HepG2 (cell line): ENCODE data around the gene LCAT. TPM values are rescaled to one million over a fixed set of nuclear protein-coding genes. Genes with fewer than 3 reads are reported as not detected.
A peak's percentile ranks its signal among the peaks of the same experiment; 100 is the strongest.

ENCODE experiments used
- FOXK1 ChIP-seq: sonication (generic); formaldehyde crosslinking; IDR thresholded peaks from 2 replicates; pipeline ENCODE4 v1.4.0; 2020; ENCODE audit warnings: low read depth, missing genetic modification reagents, borderline replicate concordance
- GLI4 ChIP-seq: sonication (generic); formaldehyde crosslinking; IDR thresholded peaks from 2 replicates; pipeline ENCODE4 v1.5.1; 2020; ENCODE audit warnings: missing genetic modification reagents, mild to moderate bottlenecking, moderate library complexity, borderline replicate concordance
- HNRNPK ChIP-seq: fragments of 200-400 bp; formaldehyde crosslinking; IDR thresholded peaks from 2 replicates; pipeline ENCODE4 v1.6.1; 2018; ENCODE audit warnings: low read length, low read depth, moderate library complexity, mild to moderate bottlenecking; ENCODE audit not compliant: poor library complexity, severe bottlenecking
- IRX3 ChIP-seq: sonication (generic); formaldehyde crosslinking; IDR thresholded peaks from 2 replicates; pipeline ENCODE4 v1.8.1; 2023; ENCODE audit warnings: mild to moderate bottlenecking, low read depth, missing genetic modification reagents, borderline replicate concordance
- JUN ChIP-seq: sonication (generic); formaldehyde crosslinking; IDR thresholded peaks from 2 replicates; pipeline ENCODE4 v1.4.0; 2020; ENCODE audit warnings: mild to moderate bottlenecking, missing genetic modification reagents
- KLF6 ChIP-seq: IDR thresholded peaks from 2 replicates; pipeline ENCODE4 v1.8.0; 2016; ENCODE audit warnings: missing biosample characterization, missing genetic modification reagents
- MAFF ChIP-seq: IDR thresholded peaks from 2 replicates; pipeline ENCODE4 v1.6.1; 2011; ENCODE audit warnings: low read depth, low read length, improper control_type of control experiment
- PHB2 ChIP-seq: fragments of 450-650 bp; IDR thresholded peaks from 2 replicates; pipeline ENCODE4 v1.6.1; 2018; ENCODE audit not compliant: partially characterized antibody
- PHF21A ChIP-seq: sonication (generic); formaldehyde crosslinking; IDR thresholded peaks from 2 replicates; pipeline ENCODE4 v1.5.0; 2020; ENCODE audit warnings: mild to moderate bottlenecking, missing genetic modification reagents
- SIN3A ChIP-seq: IDR thresholded peaks from 2 replicates; pipeline ENCODE4 v1.6.1; 2011; ENCODE audit warnings: low read depth, mild to moderate bottlenecking, control low read depth, low read length, borderline replicate concordance
- SKI ChIP-seq: fragments of 450-650 bp; IDR thresholded peaks from one replicate; pipeline ENCODE4 v1.6.1; 2018; ENCODE audit warnings: mild to moderate bottlenecking; ENCODE audit not compliant: partially characterized antibody
- SOX13 ChIP-seq, 3 experiments: fragments of 450-650 bp in 1 of 3; sonication (generic) in 1 of 3; formaldehyde crosslinking in 1 of 3; IDR thresholded peaks in 2 of 3; conservative IDR thresholded peaks in 1 of 3; 2 replicates each; pipeline versions ENCODE4 v1.5.0 to v1.6.1; 2016 to 2020; ENCODE audit warnings: antibody characterized with exemption in 1 of 3, mild to moderate bottlenecking in 1 of 3, missing compliant biosample characterization in 1 of 3, missing genetic modification reagents in 1 of 3, moderate library complexity in 1 of 3
- TBX2 ChIP-seq: sonication (generic); formaldehyde crosslinking; IDR thresholded peaks from 2 replicates; pipeline ENCODE4 v1.5.0; 2020; ENCODE audit warnings: missing genetic modification reagents, mild to moderate bottlenecking, borderline replicate concordance
- ZBED4 ChIP-seq: sonication (generic); formaldehyde crosslinking; IDR thresholded peaks from 2 replicates; pipeline ENCODE4 v1.4.0; 2020; ENCODE audit warnings: missing genetic modification reagents, borderline replicate concordance
- ZBTB25 ChIP-seq: IDR thresholded peaks from 2 replicates; pipeline ENCODE4 v1.6.1; 2018; ENCODE audit warnings: missing genetic modification reagents
- ZFP91 ChIP-seq: sonication (generic); formaldehyde crosslinking; IDR thresholded peaks from 2 replicates; pipeline ENCODE4 v1.9.0; 2022; ENCODE audit warnings: missing genetic modification reagents, mild to moderate bottlenecking, borderline replicate concordance
- ZHX1 ChIP-seq: sonication (generic); formaldehyde crosslinking; IDR thresholded peaks from 2 replicates; pipeline ENCODE4 v1.8.1; 2022; ENCODE audit warnings: low read depth, mild to moderate bottlenecking, missing genetic modification reagents
- ZNF720 ChIP-seq: sonication (generic); formaldehyde crosslinking; IDR thresholded peaks from 2 replicates; pipeline ENCODE4 v1.4.0; 2020; ENCODE audit warnings: missing genetic modification reagents
- ZNF891 ChIP-seq: sonication (generic); formaldehyde crosslinking; IDR thresholded peaks from 2 replicates; pipeline ENCODE4 v1.5.0; 2020; ENCODE audit warnings: mild to moderate bottlenecking, missing genetic modification reagents
- polyA plus RNA-seq, 8 experiments: library from polyadenylated mRNA; depleted of rRNA in 3 of 8; stranded (reverse) in 7 of 8; unstranded in 1 of 8; fragments of >200 nt; fragmentation: Illumina TruSeq in 4 of 8; extraction: Trizol in 4 of 8; gene quantifications; 2 replicates each; pipeline versions ENCODE4 v1.2.1 to v1.2.3, GENCODE V29; 2011 to 2016; ENCODE audit warnings: low read depth in 4 of 8, missing spikeins in 1 of 8, mixed read lengths in 1 of 8; ENCODE audit not compliant: insufficient read depth in 1 of 8
- total RNA-seq, 5 experiments: library from RNA; depleted of rRNA; stranded (reverse); fragments of >200 nt; fragmentation: Illumina TruSeq; extraction: Trizol; gene quantifications; 2 replicates each; pipeline ENCODE4 v1.2.3, GENCODE V29; 2016; ENCODE audit warnings: low read depth in 1 of 5

The LCAT gene
- total and polyA plus RNA-seq, 2 of the 13 experiments (the other 11 are each of a cell fraction or from before 2014, with no cell fraction given) = 36.1 to 38.9 TPM

- no peak for TF ChIP-seq ZFP91
- TF ChIP-seq ZNF720 (CRISPR knock-in tag) = no peak
- TF ChIP-seq FOXK1 (CRISPR knock-in tag) = no peak
- no peak for TF ChIP-seq ZHX1 (CRISPR knock-in tag)
- no peak for TF ChIP-seq SOX13 (IDR thresholded peaks at IDR 0.05)
- no peak for TF ChIP-seq SOX13 (CRISPR knock-in tag; conservative IDR thresholded peaks at IDR 0.05 in 1 of 2, IDR thresholded peaks at IDR 0.05 in 1 of 2)
- TF ChIP-seq JUN (CRISPR knock-in tag) = no peak
- no peak for TF ChIP-seq PHF21A (CRISPR knock-in tag)
- TF ChIP-seq KLF6 (CRISPR knock-in tag) = no peak
- TF ChIP-seq ZBTB25 (CRISPR knock-in tag) = no peak
- TF ChIP-seq ZBED4 (CRISPR knock-in tag) = no peak
- TF ChIP-seq GLI4 = no peak
- TF ChIP-seq ZNF891 (CRISPR knock-in tag) = no peak
- no peak for TF ChIP-seq IRX3 (CRISPR knock-in tag)
- TF ChIP-seq SKI = no peak
- no peak for TF ChIP-seq SIN3A
- TF ChIP-seq MAFF = no peak
- no peak for TF ChIP-seq PHB2
- peak; percentile 58; the same call in 1 of the 2 replicates for TF ChIP-seq TBX2
- TF ChIP-seq HNRNPK = no peak
These were observed 15.2 kb downstream of the LCAT start (continued) for GRCh38 chr16:67928561-67929364.
